ENCODE measurements around the gene GRAP2. TPM values are rescaled to one million over a fixed set of nuclear protein-coding genes. Genes with fewer than 3 reads are reported as not detected.

GRAP2 gene
- total and polyA plus RNA-seq, 2 donors (not counting 3 experiments of a cell fraction or from before 2014, with no cell fraction given), result 0.04 TPM; not detected in 1

DNA sequence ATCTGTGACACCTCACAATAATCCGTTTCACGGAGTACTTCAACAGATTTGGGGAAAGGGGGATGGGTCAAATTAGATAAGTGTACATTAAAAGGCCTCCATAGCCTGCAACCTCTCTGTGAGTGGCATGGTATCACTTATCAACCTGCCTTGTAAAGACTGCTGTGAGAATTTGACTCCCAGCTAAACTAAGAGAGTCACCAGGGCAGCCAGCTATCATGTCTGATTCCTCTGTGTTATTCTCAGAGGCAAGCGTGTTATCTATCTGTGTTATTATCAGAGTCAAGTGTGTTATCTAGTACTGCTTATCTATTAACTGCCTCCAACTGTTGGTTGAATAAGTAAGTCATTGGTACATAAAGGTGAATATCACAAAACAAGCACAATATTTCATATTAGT lies 89.8 kb downstream of the GRAP2 start:
- dilution Hi-C loops (cut with MboI; ENCODE audit: extremely low pct_ligation_motif_present, low sequenced_read_pairs) (no loop called here), intact Hi-C loops (cut with micrococcal nuclease) (no loop called here)
- ChIA-PET CTCF (interaction anchor here (1.8 kb wide), 1 partner anchor 9 kb away, joined by 4 read pairs; no protein-coding TSS in a partner anchor), POLR2A (no interaction called here)
- Histone ChIP-seq H3K79me2 (ENCODE audit: control insufficient read depth, insufficient read depth, low read length) (no peaks in the 10 kb centered on the region), H3K36me3 (ENCODE audit: control insufficient read depth in 2 of 2, extremely low read depth in 1 of 2, insufficient read depth in 2 of 2, low read length in 2 of 2) (no peaks in the 10 kb centered on the region), H3K27ac (ENCODE audit: insufficient read depth, low read depth, low read length) (no peak overlapping the region), H2AFZ (ENCODE audit: low read depth, low read length) (no peak overlapping the region), H3K4me3 (replicated peaks in 1 of 3; ENCODE audit: insufficient read depth in 1 of 3, low read depth in 1 of 3, low read length in 3 of 3) (no peak overlapping the region), H3K4me1 (ENCODE audit: control insufficient read depth, extremely low read depth, insufficient read depth, low read length) (no peaks in the 10 kb centered on the region), H3K9me1 (replicated peaks; ENCODE audit: control insufficient read depth, extremely low read depth, insufficient read depth, low read length) (no peaks in the 10 kb centered on the region), H3K27me3 (ENCODE audit: control insufficient read depth in 2 of 2, insufficient read depth in 2 of 2, low read length in 2 of 2) (peaks cover 8 to 29% of the 10 kb centered on the region in 2 experiments), H3K9me3 (replicated peaks; ENCODE audit: control insufficient read depth, insufficient read depth, low read length) (no peaks in the 10 kb centered on the region), H3K4me2 (ENCODE audit: insufficient read depth, low read length) (no peak overlapping the region), H4K20me1 (replicated peaks; ENCODE audit: control insufficient read depth, extremely low read depth, insufficient read depth, low read length) (no peaks in the 10 kb centered on the region), H3K9ac (replicated peaks; ENCODE audit: extremely low read depth, insufficient read depth, low read length) (no peak overlapping the region)
- no peak for FAIRE-seq
- BruUV-seq (replicated peaks), result no TSS peak
- no peak for DNase-seq (ENCODE audit: low read depth, low spot score)
- TF ChIP-seq, protein P1, sequence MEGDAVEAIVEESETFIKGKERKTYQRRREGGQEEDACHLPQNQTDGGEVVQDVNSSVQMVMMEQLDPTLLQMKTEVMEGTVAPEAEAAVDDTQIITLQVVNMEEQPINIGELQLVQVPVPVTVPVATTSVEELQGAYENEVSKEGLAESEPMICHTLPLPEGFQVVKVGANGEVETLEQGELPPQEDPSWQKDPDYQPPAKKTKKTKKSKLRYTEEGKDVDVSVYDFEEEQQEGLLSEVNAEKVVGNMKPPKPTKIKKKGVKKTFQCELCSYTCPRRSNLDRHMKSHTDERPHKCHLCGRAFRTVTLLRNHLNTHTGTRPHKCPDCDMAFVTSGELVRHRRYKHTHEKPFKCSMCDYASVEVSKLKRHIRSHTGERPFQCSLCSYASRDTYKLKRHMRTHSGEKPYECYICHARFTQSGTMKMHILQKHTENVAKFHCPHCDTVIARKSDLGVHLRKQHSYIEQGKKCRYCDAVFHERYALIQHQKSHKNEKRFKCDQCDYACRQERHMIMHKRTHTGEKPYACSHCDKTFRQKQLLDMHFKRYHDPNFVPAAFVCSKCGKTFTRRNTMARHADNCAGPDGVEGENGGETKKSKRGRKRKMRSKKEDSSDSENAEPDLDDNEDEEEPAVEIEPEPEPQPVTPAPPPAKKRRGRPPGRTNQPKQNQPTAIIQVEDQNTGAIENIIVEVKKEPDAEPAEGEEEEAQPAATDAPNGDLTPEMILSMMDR (IDR thresholded peaks at IDR 0.05; ENCODE audit: extremely low read depth in 1 of 2, insufficient read depth in 1 of 2, low read depth in 1 of 2, low read length in 2 of 2), result no peak
- no peak for TF ChIP-seq POLR2AphosphoS5 (IDR thresholded peaks at IDR 0.05; ENCODE audit: insufficient read depth, low read depth, low read length)
- no peak for TF ChIP-seq EZH2 (IDR thresholded peaks at IDR 0.05; ENCODE audit: borderline replicate concordance, low read depth, low read length, severe bottlenecking)
- no peak for TF ChIP-seq FOS (IDR thresholded peaks at IDR 0.05; ENCODE audit: borderline replicate concordance, insufficient read depth, low read length)
- no peak for TF ChIP-seq GATA2 (IDR thresholded peaks at IDR 0.05; ENCODE audit: insufficient read depth, insufficient read length, low read depth, low read length)
- TF ChIP-seq, protein P2, sequence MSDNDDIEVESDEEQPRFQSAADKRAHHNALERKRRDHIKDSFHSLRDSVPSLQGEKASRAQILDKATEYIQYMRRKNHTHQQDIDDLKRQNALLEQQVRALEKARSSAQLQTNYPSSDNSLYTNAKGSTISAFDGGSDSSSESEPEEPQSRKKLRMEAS (IDR thresholded peaks at IDR 0.05; ENCODE audit: insufficient read depth, insufficient read length), result no peak
- no peak for TF ChIP-seq POLR2A (IDR thresholded peaks at IDR 0.05; ENCODE audit: low read depth, low read length)
- TF ChIP-seq MYC (IDR thresholded peaks at IDR 0.05; ENCODE audit: low read depth, low read length), result no peak
- no peak for TF ChIP-seq JUN (IDR thresholded peaks at IDR 0.05; ENCODE audit: borderline replicate concordance, insufficient read depth, insufficient read length, low read depth)

Measured in endothelial cell of umbilical vein (primary cell).